HepG2 (cell line): ENCODE measurements around the gene PTPN12. TPM values are rescaled to one million over a fixed set of nuclear protein-coding genes. Genes with fewer than 3 reads are reported as not detected.

Experiments
- ARID3A ChIP-seq: IDR thresholded peaks from 2 replicates; pipeline ENCODE4 v1.6.1; 2012; ENCODE audit warnings: low read depth, low read length, improper control_type of control experiment
- CBX5 ChIP-seq: sonication (generic); formaldehyde crosslinking; IDR thresholded peaks from 2 replicates; pipeline ENCODE4 v1.4.0; 2020; ENCODE audit warnings: missing genetic modification reagents, borderline replicate concordance
- FOXK2 ChIP-seq: fragments of 450-650 bp; IDR thresholded peaks from 2 replicates; pipeline ENCODE4 v1.6.1; 2016
- HOXA5 ChIP-seq: sonication (generic); formaldehyde crosslinking; IDR thresholded peaks from 2 replicates; pipeline ENCODE4 v1.4.0; 2020; ENCODE audit warnings: missing genetic modification reagents
- KDM1A ChIP-seq: IDR thresholded peaks from 2 replicates; pipeline ENCODE4 v1.6.1; 2016; ENCODE audit warnings: missing compliant biosample characterization
- NFKB2 ChIP-seq: sonication (generic); formaldehyde crosslinking; IDR thresholded peaks from 2 replicates; pipeline ENCODE4 v1.4.0; 2020; ENCODE audit warnings: missing genetic modification reagents, borderline replicate concordance
- PHB2 ChIP-seq: fragments of 450-650 bp; IDR thresholded peaks from 2 replicates; pipeline ENCODE4 v1.6.1; 2018; ENCODE audit not compliant: partially characterized antibody
- PRDM15 ChIP-seq: sonication (generic); formaldehyde crosslinking; IDR thresholded peaks from 2 replicates; pipeline ENCODE4 v1.4.0; 2020; ENCODE audit warnings: missing genetic modification reagents
- REL ChIP-seq: sonication (generic); formaldehyde crosslinking; conservative IDR thresholded peaks from 2 replicates; pipeline ENCODE4 v1.8.0; 2022; ENCODE audit warnings: mild to moderate bottlenecking, missing genetic modification reagents, moderate library complexity
- TEAD2 ChIP-seq: sonication (generic); formaldehyde crosslinking; IDR thresholded peaks from 2 replicates; pipeline ENCODE4 v1.9.0; 2021; ENCODE audit warnings: missing genetic modification reagents
- ZNF282 ChIP-seq: fragments of 450-650 bp; IDR thresholded peaks from 2 replicates; pipeline ENCODE4 v1.6.1; 2018; ENCODE audit not compliant: partially characterized antibody
- ZNF512B ChIP-seq: sonication (generic); formaldehyde crosslinking; IDR thresholded peaks from 2 replicates; pipeline ENCODE4 v1.5.1; 2020; ENCODE audit warnings: missing genetic modification reagents, mild to moderate bottlenecking, borderline replicate concordance
- ZNF552 ChIP-seq: sonication (generic); formaldehyde crosslinking; IDR thresholded peaks from 2 replicates; pipeline ENCODE4 v1.9.0; 2022; ENCODE audit warnings: missing genetic modification reagents, mild to moderate bottlenecking, borderline replicate concordance
- ZNF678 ChIP-seq: sonication (generic); formaldehyde crosslinking; IDR thresholded peaks from 2 replicates; pipeline ENCODE4 v1.4.0; 2020; ENCODE audit warnings: mild to moderate bottlenecking, missing genetic modification reagents
- ZNF737 ChIP-seq: sonication (generic); formaldehyde crosslinking; IDR thresholded peaks from 2 replicates; pipeline ENCODE4 v1.5.0; 2020; ENCODE audit warnings: missing genetic modification reagents, mild to moderate bottlenecking, borderline replicate concordance
- ZNF772 ChIP-seq: sonication (generic); formaldehyde crosslinking; IDR thresholded peaks from 2 replicates; pipeline ENCODE4 v1.5.0; 2020; ENCODE audit warnings: mild to moderate bottlenecking, missing genetic modification reagents
- ZNF775 ChIP-seq: sonication (generic); formaldehyde crosslinking; IDR thresholded peaks from 2 replicates; pipeline ENCODE4 v1.4.0; 2020; ENCODE audit warnings: missing genetic modification reagents, mild to moderate bottlenecking, moderate library complexity, borderline replicate concordance
- ZNF839 ChIP-seq: sonication (generic); formaldehyde crosslinking; IDR thresholded peaks from 2 replicates; pipeline ENCODE4 v1.4.0; 2020; ENCODE audit warnings: missing genetic modification reagents, mild to moderate bottlenecking, borderline replicate concordance
- ZSCAN25 ChIP-seq: sonication (generic); formaldehyde crosslinking; IDR thresholded peaks from 2 replicates; pipeline ENCODE4 v1.8.0; 2022; ENCODE audit warnings: mild to moderate bottlenecking, missing genetic modification reagents
- ZZZ3 ChIP-seq: sonication (generic); formaldehyde crosslinking; IDR thresholded peaks from 2 replicates; pipeline ENCODE4 v1.4.0; 2020; ENCODE audit warnings: missing genetic modification reagents, mild to moderate bottlenecking, borderline replicate concordance
- polyA plus RNA-seq, 8 experiments: library from polyadenylated mRNA; depleted of rRNA in 3 of 8; stranded (reverse) in 7 of 8; unstranded in 1 of 8; fragments of >200 nt; fragmentation: Illumina TruSeq in 4 of 8; extraction: Trizol in 4 of 8; gene quantifications; 2 replicates each; pipeline versions ENCODE4 v1.2.1 to v1.2.3, GENCODE V29; 2011 to 2016; ENCODE audit warnings: low read depth in 4 of 8, missing spikeins in 1 of 8, mixed read lengths in 1 of 8; ENCODE audit not compliant: insufficient read depth in 1 of 8
- total RNA-seq, 5 experiments: library from RNA; depleted of rRNA; stranded (reverse); fragments of >200 nt; fragmentation: Illumina TruSeq; extraction: Trizol; gene quantifications; 2 replicates each; pipeline ENCODE4 v1.2.3, GENCODE V29; 2016; ENCODE audit warnings: low read depth in 1 of 5

PTPN12 gene
- total and polyA plus RNA-seq, 2 of the 13 experiments (the other 11 are each of a cell fraction or from before 2014, with no cell fraction given) = 22.9 to 56.8 TPM

GRCh38 chr7:77536413-77537135, 521 bp upstream of the PTPN12 start (continued):
- no peak for TF ChIP-seq ARID3A
- TF ChIP-seq ZNF678 (CRISPR knock-in tag) = 0 out of 2 replicates have a peak, but pooled peaks have one; percentile 37
- no peak for TF ChIP-seq ZSCAN25 (CRISPR knock-in tag)
- TF ChIP-seq FOXK2 = no peak
- TF ChIP-seq NFKB2 = peak; percentile 70; the same call in 1 of the 2 replicates
- no peak for TF ChIP-seq REL
- TF ChIP-seq PRDM15 (CRISPR knock-in tag) = no peak
- no peak for TF ChIP-seq ZNF737 (CRISPR knock-in tag)
- no peak for TF ChIP-seq ZNF775 (CRISPR knock-in tag)
- peak; percentile 92; the same call in 1 of the 2 replicates for TF ChIP-seq ZNF839 (CRISPR knock-in tag)
- TF ChIP-seq ZNF282 = no peak
- no peak for TF ChIP-seq PHB2
- TF ChIP-seq CBX5 (CRISPR knock-in tag) = 0 out of 2 replicates have a peak, but pooled peaks have one; percentile 61
- TF ChIP-seq TEAD2 (CRISPR knock-in tag) = no peak
- no peak for TF ChIP-seq ZZZ3
- no peak for TF ChIP-seq KDM1A (CRISPR knock-in tag)
- peak; percentile 49 for TF ChIP-seq HOXA5 (CRISPR knock-in tag)
- TF ChIP-seq ZNF512B (CRISPR knock-in tag) = no peak
- no peak for TF ChIP-seq ZNF552 (CRISPR knock-in tag)
- TF ChIP-seq ZNF772 (CRISPR knock-in tag) = peak; percentile 59; the same call in 1 of the 2 replicates
